Gastroesophageal sphincter (tissue), 4 donors: ENCODE results near the gene DST. TPM values are rescaled to one million over a fixed set of nuclear protein-coding genes. Genes with fewer than 3 reads are reported as not detected.

Experiments used
- ATAC-seq: fragments of 150-250 bp; one replicate; pipeline ENCODE4 v1.9.1; 2016; ENCODE audit warnings: mild to moderate bottlenecking, moderate library complexity
- H3K27ac ChIP-seq, 4 donors: fragments of 200-600 bp; sonication (generic) in 3 of 4; 1 replicate in 3 of 4; 2 replicates in 1 of 4; pipeline ENCODE4 v1.5.1; 2016 to 2019
- H3K27me3 ChIP-seq: fragments of 200-600 bp; sonication (generic); one replicate; pipeline ENCODE4 v1.5.1; 2019
- H3K36me3 ChIP-seq, 2 donors: fragments of 200-600 bp; sonication (generic); one replicate each; pipeline ENCODE4 v1.5.1; 2019; ENCODE audit warnings: control low read depth in 1 of 2
- H3K4me1 ChIP-seq, 3 donors: fragments of 200-600 bp; sonication (generic); 1 replicate in 2 of 3; 2 replicates in 1 of 3; pipeline ENCODE4 v1.5.1; 2016 to 2019; ENCODE audit warnings: control low read depth in 2 of 3
- H3K4me3 ChIP-seq, 2 donors: fragments of 200-600 bp; sonication (generic); one replicate each; pipeline ENCODE4 v1.5.1; 2019; ENCODE audit warnings: mild to moderate bottlenecking in 1 of 2, moderate library complexity in 1 of 2
- H3K9me3 ChIP-seq, 3 donors: fragments of 200-600 bp; sonication (generic); one replicate each; pipeline ENCODE4 v1.5.1; 2017 to 2019; ENCODE audit warnings: control low read depth in 2 of 3
- EP300 ChIP-seq: sonication (generic); formaldehyde crosslinking; IDR thresholded peaks from one replicate; pipeline ENCODE4 v1.6.1; 2017; ENCODE audit warnings: antibody characterized with exemption, mild to moderate bottlenecking
- POLR2A ChIP-seq, 2 donors: fragments of 450-650 bp; IDR thresholded peaks; one replicate each; pipeline ENCODE4 v1.6.1; 2017; ENCODE audit warnings: antibody characterized with exemption in 2 of 2, mild to moderate bottlenecking in 2 of 2, moderate library complexity in 1 of 2
- POLR2AphosphoS5 ChIP-seq: sonication (generic); formaldehyde crosslinking; IDR thresholded peaks from one replicate; pipeline ENCODE4 v1.6.1; 2017; ENCODE audit warnings: antibody characterized with exemption
- WGBS, 2 donors: methylation state at CpG; one replicate each; pipeline ENCODE4 v1.1.5; 2018; ENCODE audit warnings: low coverage in 1 of 2; 5-methylcytosine and 5-hydroxymethylcytosine counted together
- total RNA-seq, 4 donors: library from RNA; depleted of rRNA; stranded (reverse); fragments of >200 nt; gene quantifications; one replicate each; pipeline ENCODE4 v1.1.0, GENCODE V29; 2016
- TF ChIP-seq, protein P1 (sequence below), 4 experiments: fragments of 200-600 bp in 2 of 4; fragments of 450-650 bp in 2 of 4; sonication (generic) in 1 of 4; IDR thresholded peaks; one replicate each; pipeline ENCODE4 v1.5.1; 2017 to 2019; ENCODE audit warnings: antibody characterized with exemption in 4 of 4, mild to moderate bottlenecking in 2 of 4, moderate library complexity in 2 of 4

DST gene
- total RNA-seq, 4 donors from 2014 or later = 442 to 716 (median 661) TPM

DNA sequence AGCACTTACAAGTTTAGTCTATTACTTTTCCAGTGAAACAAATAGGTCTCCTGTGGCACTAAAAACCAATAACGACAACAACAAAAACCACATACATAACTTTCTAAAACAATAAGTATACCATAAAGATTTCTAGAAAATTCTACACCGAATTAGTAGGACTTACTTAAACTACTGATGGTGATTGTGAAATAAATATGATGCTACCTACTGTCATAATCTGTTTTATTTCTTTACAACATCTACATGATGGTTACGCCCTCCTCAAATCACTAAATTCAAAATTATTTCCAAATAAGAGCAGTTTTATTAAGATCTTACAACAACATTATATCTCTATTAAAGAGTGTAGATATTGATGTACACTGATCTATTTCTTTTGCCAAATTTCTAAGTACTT lies 147.0 kb downstream of the DST start:
- Histone ChIP-seq H3K27ac (peak overlapping the region in 2 of 4 donors; percentile 11 to 40), H3K9me3 (no peaks in the 10 kb centered on the region), H3K4me3 (no peak overlapping the region), H3K36me3 (peaks cover 4 to 64% of the 10 kb centered on the region in 2 donors), H3K4me1 (peaks cover 16 to 80% (median 24%) of the 10 kb centered on the region in 3 donors), H3K27me3 (no peaks in the 10 kb centered on the region)
- ATAC-seq = no peak
- 70 to 82% methylated on average over 3 of the region's 3 CpGs for WGBS, 2 donors
- TF ChIP-seq, protein P1, sequence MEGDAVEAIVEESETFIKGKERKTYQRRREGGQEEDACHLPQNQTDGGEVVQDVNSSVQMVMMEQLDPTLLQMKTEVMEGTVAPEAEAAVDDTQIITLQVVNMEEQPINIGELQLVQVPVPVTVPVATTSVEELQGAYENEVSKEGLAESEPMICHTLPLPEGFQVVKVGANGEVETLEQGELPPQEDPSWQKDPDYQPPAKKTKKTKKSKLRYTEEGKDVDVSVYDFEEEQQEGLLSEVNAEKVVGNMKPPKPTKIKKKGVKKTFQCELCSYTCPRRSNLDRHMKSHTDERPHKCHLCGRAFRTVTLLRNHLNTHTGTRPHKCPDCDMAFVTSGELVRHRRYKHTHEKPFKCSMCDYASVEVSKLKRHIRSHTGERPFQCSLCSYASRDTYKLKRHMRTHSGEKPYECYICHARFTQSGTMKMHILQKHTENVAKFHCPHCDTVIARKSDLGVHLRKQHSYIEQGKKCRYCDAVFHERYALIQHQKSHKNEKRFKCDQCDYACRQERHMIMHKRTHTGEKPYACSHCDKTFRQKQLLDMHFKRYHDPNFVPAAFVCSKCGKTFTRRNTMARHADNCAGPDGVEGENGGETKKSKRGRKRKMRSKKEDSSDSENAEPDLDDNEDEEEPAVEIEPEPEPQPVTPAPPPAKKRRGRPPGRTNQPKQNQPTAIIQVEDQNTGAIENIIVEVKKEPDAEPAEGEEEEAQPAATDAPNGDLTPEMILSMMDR (IDR thresholded peaks at IDR 0.05) = no peak
- TF ChIP-seq POLR2AphosphoS5 = no peak
- no peak for TF ChIP-seq POLR2A (IDR thresholded peaks at IDR 0.05)

DNA sequence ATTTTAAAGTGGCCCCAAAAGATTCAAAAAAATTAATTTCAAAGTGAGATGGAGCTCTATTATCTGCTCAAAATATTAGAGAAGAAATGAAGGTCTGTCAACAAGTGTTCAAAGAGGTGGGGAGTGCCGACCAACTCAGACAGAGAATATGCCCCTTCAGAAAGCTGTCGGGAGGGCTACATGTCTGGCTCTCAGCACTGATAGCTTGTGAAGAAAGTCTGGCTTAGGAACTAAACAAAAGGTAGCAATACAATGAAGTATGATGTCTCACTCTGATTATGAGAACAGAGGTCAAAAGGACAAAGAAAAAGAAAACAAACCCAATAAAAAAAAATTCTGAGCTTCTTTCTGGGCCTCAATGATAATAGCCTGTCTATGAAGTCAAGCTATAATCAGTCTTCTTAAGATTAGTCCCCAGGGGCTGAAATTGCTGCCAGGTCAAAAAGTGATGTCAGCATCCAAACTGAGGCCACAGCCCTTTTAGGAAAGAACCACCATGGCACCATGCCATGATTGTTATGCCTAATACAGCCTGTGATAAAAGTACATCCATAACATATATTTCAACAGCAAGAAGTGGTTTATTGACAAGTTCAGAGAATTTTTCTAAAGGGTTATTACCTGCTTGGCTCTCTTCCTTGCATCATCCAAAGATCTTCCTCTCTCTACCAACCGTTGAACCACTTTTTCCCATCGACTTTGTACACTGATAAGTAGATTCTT lies 150.9 kb downstream of the DST start:
- no peaks in the 10 kb centered on the region for H3K27me3 ChIP-seq
- H3K4me3 ChIP-seq = no peak overlapping the region
- 38 to 48% methylated on average over 4 of the region's 4 CpGs for WGBS, 2 donors
- H3K36me3 ChIP-seq = peaks cover 2 to 62% of the 10 kb centered on the region in 2 donors
- no peaks in the 10 kb centered on the region for H3K9me3 ChIP-seq
- ATAC-seq = no peak
- TF ChIP-seq POLR2A (IDR thresholded peaks at IDR 0.05) (no peak), POLR2AphosphoS5 (no peak), EP300 (no peak)
- TF ChIP-seq, protein P1 (IDR thresholded peaks at IDR 0.05) = no peak
- H3K4me1 ChIP-seq = peaks cover 13 to 67% (median 17%) of the 10 kb centered on the region in 3 donors
- H3K27ac ChIP-seq = peak overlapping the region; percentile 69 to 82 (median 76)

DNA sequence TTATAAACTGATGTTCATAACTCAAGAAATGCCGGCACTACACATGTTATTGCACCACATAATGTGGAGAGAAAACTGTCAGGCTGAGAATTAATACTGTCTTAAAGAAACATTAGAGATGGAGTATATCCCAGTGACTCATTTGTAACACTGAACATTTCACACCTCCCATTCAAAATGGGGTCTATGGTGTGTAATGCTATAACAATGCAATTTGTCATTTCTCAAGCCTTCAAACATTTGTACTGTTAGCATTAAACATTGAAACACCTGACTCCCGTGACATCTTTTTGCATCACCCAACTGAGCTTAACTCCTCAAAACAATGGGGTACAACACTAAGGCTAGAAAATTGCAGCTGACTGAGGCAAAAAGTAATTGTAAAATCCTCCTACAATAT lies 151.7 kb downstream of the DST start:
- Histone ChIP-seq H3K4me3 (no peak overlapping the region), H3K27me3 (no peaks in the 10 kb centered on the region), H3K4me1 (peaks cover 13 to 63% (median 17%) of the 10 kb centered on the region in 3 donors), H3K36me3 (peaks cover 3 to 62% of the 10 kb centered on the region in 2 donors), H3K9me3 (no peaks in the 10 kb centered on the region), H3K27ac (peak overlapping the region; percentile 69 to 82 (median 76))
- ATAC-seq = peak; percentile 91
- TF ChIP-seq EP300 = no peak
- TF ChIP-seq POLR2AphosphoS5 = peak; percentile 94
- TF ChIP-seq POLR2A (IDR thresholded peaks at IDR 0.05) = no peak
- TF ChIP-seq, protein P1 (IDR thresholded peaks at IDR 0.05) = no peak
- WGBS, 2 donors = 18 to 38% methylated on average over 2 of the region's 2 CpGs

DNA sequence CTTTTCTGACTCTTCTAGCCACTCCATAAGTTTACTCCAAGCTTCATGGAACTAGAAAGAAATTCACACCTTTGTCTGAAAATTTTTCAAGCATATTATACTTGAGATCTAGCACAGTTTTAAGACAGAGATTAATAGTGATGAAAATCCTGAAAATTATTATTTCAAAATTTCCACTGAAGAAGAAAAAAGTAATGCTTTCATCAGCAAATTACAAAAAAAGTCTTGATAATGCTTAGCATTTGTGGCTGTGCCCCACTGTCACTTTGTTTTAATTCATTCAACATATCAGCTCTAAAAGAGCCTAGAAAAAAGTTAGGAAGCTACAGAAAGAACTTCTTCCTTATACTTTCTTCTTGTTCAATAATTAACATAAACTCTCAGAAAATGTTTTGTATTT lies 153.1 kb downstream of the DST start:
- peaks cover 13 to 56% (median 15%) of the 10 kb centered on the region in 3 donors for H3K4me1 ChIP-seq
- H3K36me3 ChIP-seq = peaks cover 3 to 69% of the 10 kb centered on the region in 2 donors
- no peak overlapping the region for H3K4me3 ChIP-seq
- ATAC-seq = no peak
- H3K27me3 ChIP-seq = no peaks in the 10 kb centered on the region
- TF ChIP-seq POLR2AphosphoS5 (no peak), POLR2A (IDR thresholded peaks at IDR 0.05) (no peak), EP300 (no peak)
- TF ChIP-seq, protein P1 (IDR thresholded peaks at IDR 0.05) = no peak
- H3K9me3 ChIP-seq = no peaks in the 10 kb centered on the region
- peak overlapping the region in 1 of 4 donors; percentile 76 for H3K27ac ChIP-seq

DNA sequence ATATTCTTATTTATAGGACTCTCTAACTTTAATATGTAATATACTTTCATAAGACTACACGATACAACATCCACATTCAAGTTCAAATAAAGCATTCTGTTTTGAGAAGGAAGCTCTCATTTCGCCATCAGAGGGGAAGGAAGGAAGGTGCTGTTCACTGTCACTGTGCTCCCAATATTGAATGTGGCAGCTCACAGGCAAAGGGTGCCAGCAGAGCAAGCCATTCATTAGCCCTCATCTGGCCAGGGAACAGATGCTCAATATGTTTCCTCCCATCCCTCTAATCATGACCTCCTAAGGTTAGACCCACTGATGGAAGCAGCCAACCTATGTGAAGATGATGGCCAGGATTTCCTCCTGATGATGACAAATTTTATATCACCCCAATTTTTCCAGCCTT lies 154.4 kb downstream of the DST start:
- TF ChIP-seq POLR2A (IDR thresholded peaks at IDR 0.05) (no peak), EP300 (no peak), POLR2AphosphoS5 (no peak)
- TF ChIP-seq, protein P1 (IDR thresholded peaks at IDR 0.05) = no peak
- no peaks in the 10 kb centered on the region for H3K27me3 ChIP-seq
- no peak overlapping the region for H3K4me3 ChIP-seq
- no peak for ATAC-seq
- peaks cover 8 to 56% (median 13%) of the 10 kb centered on the region in 3 donors for H3K4me1 ChIP-seq
- peak overlapping the region in 1 of 4 donors; percentile 18 for H3K27ac ChIP-seq
- 83 to 87% methylated on average over 2 of the region's 2 CpGs for WGBS, 2 donors
- peaks cover 3 to 69% of the 10 kb centered on the region in 2 donors for H3K36me3 ChIP-seq
- H3K9me3 ChIP-seq = no peaks in the 10 kb centered on the region
